Embryonic facial prominence (tissue), 1 donor: Measurements from ENCODE around the gene LRRK1.

Experiments
- DNase-seq: peaks from one replicate; pipeline ENCODE4 v3.0.0-alpha.2; 2016; ENCODE audit errors: extremely low spot score

The LRRK1 gene

GRCh38 chr15:100918690-100919480 lies at the start of gene LRRK1:
LRRK1 (plus strand) TSS chr15:100919357; CDS start chr15:100924633, 5,276 bp downstream.
- no peak for DNase-seq

GRCh38 chr15:100873029-100873677 lies 46.0 kb upstream of the LRRK1 start:
- DNase-seq: peak; percentile 61

GRCh38 chr15:100875495-100875894 lies 43.7 kb upstream of the LRRK1 start:
- no peak for DNase-seq

GRCh38 chr15:100875976-100876375 lies 43.2 kb upstream of the LRRK1 start:
- no peak for DNase-seq

GRCh38 chr15:100877551-100877950 lies 41.6 kb upstream of the LRRK1 start:
- no peak for DNase-seq

- no peak for DNase-seq
These were observed 41.0 kb upstream of the LRRK1 start for GRCh38 chr15:100878130-100878529.

GRCh38 chr15:100878648-100879047 lies 40.5 kb upstream of the LRRK1 start:
- no peak for DNase-seq

- DNase-seq: no peak
These were observed 40.1 kb upstream of the LRRK1 start for GRCh38 chr15:100879061-100879463.

- DNase-seq: no peak
These were observed 39.6 kb upstream of the LRRK1 start, which contains the start of gene ALDH1A3 for GRCh38 chr15:100879464-100880138. ALDH1A3 (plus strand) TSS chr15:100879831; CDS start chr15:100879908, 77 bp downstream.

GRCh38 chr15:100880139-100880896 lies 38.8 kb upstream of the LRRK1 start:
- no peak for DNase-seq

- DNase-seq: no peak
These were observed 38.3 kb upstream of the LRRK1 start for GRCh38 chr15:100880897-100881242.

- no peak for DNase-seq
These were observed 37.4 kb upstream of the LRRK1 start for GRCh38 chr15:100881573-100882336.

- DNase-seq: no peak
These were observed 34.0 kb upstream of the LRRK1 start for GRCh38 chr15:100885116-100885515.

GRCh38 chr15:100885811-100886210 lies 33.3 kb upstream of the LRRK1 start:
- no peak for DNase-seq

- DNase-seq: no peak
These were observed 31.8 kb upstream of the LRRK1 start for GRCh38 chr15:100887211-100887913.

GRCh38 chr15:100889385-100890050 lies 29.6 kb upstream of the LRRK1 start:
- DNase-seq: peak; percentile 35

GRCh38 chr15:100890051-100890720 lies 29.0 kb upstream of the LRRK1 start:
- no peak for DNase-seq

- DNase-seq: no peak
These were observed 28.3 kb upstream of the LRRK1 start for GRCh38 chr15:100890850-100891249.

- DNase-seq: no peak
These were observed 27.7 kb upstream of the LRRK1 start for GRCh38 chr15:100891307-100892012.
